Left ventricle myocardium superior (tissue), 1 donor: ENCODE results near the gene ZMIZ2. TPM values are rescaled to one million over a fixed set of nuclear protein-coding genes. Genes with fewer than 3 reads are reported as not detected.
A peak's percentile ranks its signal among the peaks of the same experiment; 100 is the strongest.
"Not testable (repeated sequence)": the region's sequence is repeated elsewhere in the genome, so short reads cannot be mapped to it uniquely, and the experiment has no call there.

Source experiments
- ATAC-seq: fragments of 200-7000 bp; cut with Tn5 transposase; one replicate; pipeline ENCODE4 v1.9.1; 2020; ENCODE audit warnings: mild to moderate bottlenecking, moderate library complexity
- DNase-seq: peaks from one replicate; pipeline ENCODE4 v3.0.0-alpha.2; 2020
- intact Hi-C: fragments of 100-400 bp; cut with micrococcal nuclease; formaldehyde crosslinking; loops from one replicate; pipeline ENCODE4 v1.11.0; 2022
- total RNA-seq: library from RNA; stranded (reverse); fragmentation: NEBNext Ultra II Directional; extraction: Animal tissue kit (Norgen Biotek cat#: 25700); gene quantifications from one replicate; pipeline ENCODE4 v1.2.1, GENCODE V29; 2021
- donor health status: DM: no; HTN: yes; CAD: no; lungs with severe emphysema.

ZMIZ2 gene
- total RNA-seq, 1 donor from 2014 or later, result 64.8 TPM

- intact Hi-C loops, result no loop called here
- ATAC-seq (peak; percentile 83), DNase-seq (peak; percentile 85)
These were observed 19.4 kb downstream of the ZMIZ2 start for GRCh38 chr7:44767912-44768627.

- ATAC-seq (peak; percentile 35), DNase-seq (no peak)
- intact Hi-C loops, result no loop called here
These were observed 20.2 kb downstream of the ZMIZ2 start for GRCh38 chr7:44768628-44769371.

GRCh38 chr7:44769376-44769775, 20.7 kb downstream of the ZMIZ2 start:
- ATAC-seq (peak; percentile 8), DNase-seq (no peak)
- intact Hi-C loops, result no loop called here

- DNase-seq (no peak), ATAC-seq (peak; percentile 54)
- intact Hi-C loops, result no loop called here
These were observed 21.2 kb downstream of the ZMIZ2 start for GRCh38 chr7:44769776-44770294.

GRCh38 chr7:44771358-44771757, 22.7 kb downstream of the ZMIZ2 start:
- intact Hi-C loops, result no loop called here
- ATAC-seq, result no peak
- DNase-seq, result no peak

GRCh38 chr7:44772440-44772839, 23.8 kb downstream of the ZMIZ2 start:
- intact Hi-C loops, result no loop called here
- ATAC-seq, result no peak
- no peak for DNase-seq

- intact Hi-C loops, result no loop called here
- ATAC-seq, result no peak
- no peak for DNase-seq
These were observed 24.2 kb downstream of the ZMIZ2 start for GRCh38 chr7:44772867-44773266.

GRCh38 chr7:44774486-44774885, 25.8 kb downstream of the ZMIZ2 start:
- DNase-seq, intact Hi-C loops, ATAC-seq: not testable (repeated sequence)

- DNase-seq (no peak), ATAC-seq (no peak)
- intact Hi-C loops, result no loop called here
These were observed 26.9 kb downstream of the ZMIZ2 start for GRCh38 chr7:44775383-44776107.

GRCh38 chr7:44776211-44776610, 27.6 kb downstream of the ZMIZ2 start:
- ATAC-seq, result no peak
- DNase-seq, result no peak
- intact Hi-C loops, result no loop called here

- ATAC-seq (no peak), DNase-seq (no peak)
- intact Hi-C loops, result no loop called here
These were observed 33.8 kb downstream of the ZMIZ2 start for GRCh38 chr7:44782460-44782859.

- intact Hi-C loops, result no loop called here
- ATAC-seq (no peak), DNase-seq (no peak)
These were observed 34.8 kb downstream of the ZMIZ2 start for GRCh38 chr7:44783407-44783806.

- no peak for DNase-seq
- no peak for ATAC-seq
- intact Hi-C loops, result no loop called here
These were observed 35.7 kb downstream of the ZMIZ2 start for GRCh38 chr7:44784364-44784763.

- ATAC-seq, DNase-seq: not testable (repeated sequence)
These were observed 36.6 kb downstream of the ZMIZ2 start for GRCh38 chr7:44785218-44785617.

GRCh38 chr7:44787041-44787440, 38.4 kb downstream of the ZMIZ2 start:
- intact Hi-C loops, result no loop called here
- ATAC-seq (no peak), DNase-seq (no peak)

More at GRCh38 chr7:44785218-44785617, 36.6 kb downstream of the ZMIZ2 start:
- intact Hi-C loops, result not testable (repeated sequence)

GRCh38 chr7:44787762-44788161, 39.1 kb downstream of the ZMIZ2 start:
- ATAC-seq (no peak), DNase-seq (no peak)
- intact Hi-C loops, result no loop called here

- DNase-seq (no peak), ATAC-seq (no peak)
- intact Hi-C loops, result no loop called here
These were observed 41.3 kb downstream of the ZMIZ2 start for GRCh38 chr7:44789990-44790389.

GRCh38 chr7:44791278-44792219, 42.9 kb downstream of the ZMIZ2 start:
- ATAC-seq (no peak), DNase-seq (no peak)
- intact Hi-C loops, result no loop called here

GRCh38 chr7:44793919-44794318, 45.3 kb downstream of the ZMIZ2 start:
- intact Hi-C loops, result no loop called here
- no peak for ATAC-seq
- DNase-seq, result no peak
